Measurements from ENCODE around the gene RBMS1. TPM values are rescaled to one million over a fixed set of nuclear protein-coding genes. Genes with fewer than 3 reads are reported as not detected.

RBMS1 gene
- total and polyA plus RNA-seq, 12 donors = 22.6 to 77.7 (median 59.0) TPM

DNA sequence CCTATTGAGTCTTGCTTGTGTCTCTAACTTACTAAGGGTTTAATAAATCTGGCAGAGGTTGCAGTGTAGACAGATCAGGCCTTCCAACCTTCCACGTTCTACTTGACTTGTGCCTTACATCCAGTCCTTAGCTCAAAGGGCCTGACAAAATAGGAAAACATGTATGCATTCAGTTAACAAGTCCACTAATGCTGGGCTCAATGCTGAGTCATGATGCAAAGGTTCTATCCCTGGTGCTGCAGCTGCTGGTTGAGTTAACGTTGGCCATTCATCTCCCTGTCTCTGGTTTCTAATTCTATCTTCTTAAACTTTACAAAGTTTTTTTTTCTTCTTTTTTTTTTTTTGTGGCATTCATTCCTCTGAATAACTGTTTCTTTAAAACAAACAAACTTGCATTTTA lies 247.3 kb downstream of the RBMS1 start:
- Histone ChIP-seq H3K4me3 (no peak overlapping the region), H3K27me3 (no peaks in the 10 kb centered on the region), H3K27ac (no peak overlapping the region), H3K4me1 (peaks cover 0 to 36% (median 23%) of the 10 kb centered on the region in 9 donors), H3K9me3 (no peaks in the 10 kb centered on the region), H3K36me3 (no peaks in the 10 kb centered on the region)
- TF ChIP-seq, protein P1, sequence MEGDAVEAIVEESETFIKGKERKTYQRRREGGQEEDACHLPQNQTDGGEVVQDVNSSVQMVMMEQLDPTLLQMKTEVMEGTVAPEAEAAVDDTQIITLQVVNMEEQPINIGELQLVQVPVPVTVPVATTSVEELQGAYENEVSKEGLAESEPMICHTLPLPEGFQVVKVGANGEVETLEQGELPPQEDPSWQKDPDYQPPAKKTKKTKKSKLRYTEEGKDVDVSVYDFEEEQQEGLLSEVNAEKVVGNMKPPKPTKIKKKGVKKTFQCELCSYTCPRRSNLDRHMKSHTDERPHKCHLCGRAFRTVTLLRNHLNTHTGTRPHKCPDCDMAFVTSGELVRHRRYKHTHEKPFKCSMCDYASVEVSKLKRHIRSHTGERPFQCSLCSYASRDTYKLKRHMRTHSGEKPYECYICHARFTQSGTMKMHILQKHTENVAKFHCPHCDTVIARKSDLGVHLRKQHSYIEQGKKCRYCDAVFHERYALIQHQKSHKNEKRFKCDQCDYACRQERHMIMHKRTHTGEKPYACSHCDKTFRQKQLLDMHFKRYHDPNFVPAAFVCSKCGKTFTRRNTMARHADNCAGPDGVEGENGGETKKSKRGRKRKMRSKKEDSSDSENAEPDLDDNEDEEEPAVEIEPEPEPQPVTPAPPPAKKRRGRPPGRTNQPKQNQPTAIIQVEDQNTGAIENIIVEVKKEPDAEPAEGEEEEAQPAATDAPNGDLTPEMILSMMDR (IDR thresholded peaks at IDR 0.05) = no peak
- ATAC-seq (no peak), DNase-seq (no peak)
- 90 to 92% methylated on average over 2 of the region's 2 CpGs for WGBS, 2 donors
- intact Hi-C loops (cut with DNase I) = no loop called here

GRCh38 chr2:160245614-160246155 lies 247.9 kb downstream of the RBMS1 start:
- Histone ChIP-seq H3K36me3 (no peaks in the 10 kb centered on the region), H3K27me3 (no peaks in the 10 kb centered on the region), H3K4me1 (peaks cover 0 to 41% (median 22%) of the 10 kb centered on the region in 9 donors), H3K4me3 (no peak overlapping the region), H3K27ac (no peak overlapping the region), H3K9me3 (no peaks in the 10 kb centered on the region)
- intact Hi-C loops (cut with DNase I) = no loop called here
- WGBS, 2 donors = 96 to 100% methylated on average over 5 of the region's 5 CpGs
- no peak for DNase-seq
- TF ChIP-seq, protein P1 (IDR thresholded peaks at IDR 0.05) = no peak
- no peak for ATAC-seq

- TF ChIP-seq, protein P1 (IDR thresholded peaks at IDR 0.05) = no peak
- H3K4me3 ChIP-seq = no peak overlapping the region
- 49 to 52% methylated on average over 3 of the region's 3 CpGs for WGBS, 2 donors
- no peak for DNase-seq
- peak in 7 of 8 donors; percentile 41 to 76 (median 66) for ATAC-seq
- no peaks in the 10 kb centered on the region for H3K9me3 ChIP-seq
- H3K4me1 ChIP-seq = peaks cover 0 to 41% (median 22%) of the 10 kb centered on the region in 9 donors
- no peaks in the 10 kb centered on the region for H3K27me3 ChIP-seq
- intact Hi-C loops (cut with DNase I) = no loop called here
- H3K36me3 ChIP-seq = no peaks in the 10 kb centered on the region
- H3K27ac ChIP-seq = peak overlapping the region in 7 of 10 donors; percentile 2 to 79 (median 55)
Measured at GRCh38 chr2:160242893-160243564, 250.6 kb downstream of the RBMS1 start.

GRCh38 chr2:160241251-160242137 lies 252.1 kb downstream of the RBMS1 start:
- DNase-seq (peak in 1 of 2 donors; percentile 23), ATAC-seq (peak in 7 of 8 donors; percentile 20 to 68 (median 43))
- Histone ChIP-seq H3K9me3 (no peaks in the 10 kb centered on the region), H3K27me3 (no peaks in the 10 kb centered on the region), H3K27ac (peak overlapping the region in 5 of 10 donors; percentile 28 to 79 (median 55)), H3K4me3 (no peak overlapping the region), H3K36me3 (no peaks in the 10 kb centered on the region), H3K4me1 (peaks cover 0 to 41% (median 22%) of the 10 kb centered on the region in 9 donors)
- 62 to 76% methylated on average over 4 of the region's 4 CpGs for WGBS, 2 donors
- TF ChIP-seq, protein P1 (IDR thresholded peaks at IDR 0.05) = no peak
- intact Hi-C loops (cut with DNase I) = no loop called here
